GM21526 (cell line): ENCODE data around the gene ST8SIA2.
"Not testable (repeated sequence)": the region's sequence is repeated elsewhere in the genome, so short reads cannot be mapped to it uniquely, and the experiment has no call there.

Source experiments
- ATAC-seq: cut with Tn5 transposase; IDR thresholded peaks from one replicate; pipeline ENCODE4 v1.9.1; 2021; ENCODE audit warnings: moderate library complexity; ENCODE audit not compliant: unreplicated experiment, low FRiP score

The ST8SIA2 gene

DNA sequence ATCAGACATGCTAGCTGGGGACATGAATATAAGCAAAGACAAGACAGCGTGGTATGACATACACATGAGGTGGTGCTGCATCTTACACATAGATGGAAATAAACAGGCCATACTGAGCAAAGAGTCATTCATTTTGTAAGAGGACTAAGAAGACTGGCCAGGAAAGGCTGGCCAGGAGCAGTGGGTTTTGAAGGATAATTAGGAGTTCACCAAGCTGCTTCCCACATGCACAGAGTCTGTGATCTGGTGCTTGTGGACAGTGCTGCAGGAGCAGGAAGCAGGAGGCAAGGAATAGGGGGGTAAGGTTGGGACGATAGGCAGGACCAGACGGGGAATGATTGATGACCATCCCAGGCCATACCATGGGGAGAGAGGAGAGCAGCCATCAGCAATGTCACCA lies 41.5 kb downstream of the ST8SIA2 start:
- ATAC-seq: no peak

GRCh38 chr15:92438471-92438870 lies 44.8 kb downstream of the ST8SIA2 start:
- no peak for ATAC-seq

- ATAC-seq: no peak
These were observed 49.7 kb downstream of the ST8SIA2 start for GRCh38 chr15:92443381-92443780.

GRCh38 chr15:92444631-92445030 lies 51.0 kb downstream of the ST8SIA2 start:
- ATAC-seq: no peak

GRCh38 chr15:92448370-92448769 lies 54.7 kb downstream of the ST8SIA2 start:
- no peak for ATAC-seq

DNA sequence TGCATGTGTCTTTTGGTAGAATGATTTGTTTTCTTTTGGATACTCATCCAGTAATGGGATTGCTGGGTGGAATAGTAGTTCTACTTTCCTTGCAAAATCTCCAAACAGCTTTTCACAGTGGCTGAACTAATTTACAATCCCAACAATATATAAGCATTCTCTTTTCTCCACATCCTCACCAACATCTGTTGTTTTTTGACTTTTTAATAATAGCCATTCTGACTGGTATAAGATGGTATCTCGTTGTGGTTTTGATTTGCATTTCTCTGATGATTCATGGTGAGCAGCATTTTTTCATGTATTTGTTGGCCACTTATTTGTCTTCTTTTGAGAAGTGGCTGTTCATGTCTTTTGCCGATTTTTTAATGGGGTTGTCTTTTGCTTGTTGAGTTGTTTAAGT lies 55.8 kb downstream of the ST8SIA2 start:
- no peak for ATAC-seq

GRCh38 chr15:92451225-92451825 lies 57.6 kb downstream of the ST8SIA2 start:
- ATAC-seq: no peak

DNA sequence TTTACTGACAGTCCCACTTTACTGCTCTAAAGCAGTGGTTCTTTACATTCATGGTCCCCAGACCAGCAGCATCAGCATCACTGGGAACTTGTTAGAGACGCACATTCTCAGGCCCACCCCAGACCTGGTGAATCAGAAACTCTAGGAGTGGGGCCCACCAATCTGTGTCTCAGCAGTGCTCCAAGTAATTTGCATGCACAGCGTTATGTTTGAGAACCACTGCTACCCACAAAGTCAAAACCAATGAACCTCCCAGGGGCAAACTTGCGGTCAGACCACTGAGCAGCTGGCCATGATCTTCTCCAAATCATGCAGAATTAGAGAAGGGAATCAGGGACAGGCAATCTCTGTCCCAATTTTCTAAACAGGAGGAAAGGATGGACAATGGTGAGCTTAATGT lies 58.5 kb downstream of the ST8SIA2 start:
- ATAC-seq: no peak

- no peak for ATAC-seq
These were observed 59.9 kb downstream of the ST8SIA2 start for GRCh38 chr15:92453607-92454006.

- ATAC-seq: no peak
These were observed 60.9 kb downstream of the ST8SIA2 start for GRCh38 chr15:92454555-92455105.

DNA sequence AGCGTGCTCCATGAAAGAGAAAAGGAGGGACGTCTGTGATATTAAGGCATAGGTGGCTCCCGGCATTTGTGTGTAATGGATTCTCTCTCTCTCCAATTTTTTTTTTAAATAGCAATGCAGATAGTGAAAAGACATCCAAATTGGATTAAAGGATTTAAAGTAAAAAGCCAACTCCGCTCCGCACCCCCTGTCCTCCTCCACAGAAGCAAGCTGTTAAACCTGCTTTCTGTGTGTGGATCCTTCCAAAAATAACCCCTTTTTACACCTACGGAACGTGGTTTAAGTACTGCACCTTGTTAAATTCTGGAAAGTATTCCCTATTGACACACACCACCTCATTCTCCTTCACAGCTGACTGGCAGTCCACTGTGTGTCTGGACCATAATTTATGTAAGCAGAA lies 61.6 kb downstream of the ST8SIA2 start:
- ATAC-seq: no peak

- ATAC-seq: no peak
These were observed 63.9 kb downstream of the ST8SIA2 start for GRCh38 chr15:92457471-92458041.

DNA sequence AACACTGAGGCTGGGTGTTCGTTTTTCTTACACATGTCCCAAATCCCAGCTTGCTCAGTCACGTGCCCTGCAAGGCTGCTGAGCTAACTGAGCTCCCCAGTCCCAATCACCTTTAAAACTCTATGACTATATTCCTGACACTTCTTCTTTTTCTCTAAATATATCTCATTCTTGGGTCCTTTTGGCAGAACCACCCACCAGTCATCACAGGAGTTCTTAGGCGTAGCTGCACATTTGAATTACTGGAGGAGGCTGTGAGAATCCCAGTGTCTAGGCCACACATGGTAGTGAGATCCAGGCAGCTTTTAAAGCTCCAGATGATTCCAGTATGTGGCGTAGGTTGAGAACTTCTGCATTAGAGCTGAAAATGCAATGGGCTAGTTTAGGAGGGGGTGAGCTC lies 66.3 kb downstream of the ST8SIA2 start:
- ATAC-seq: no peak

- no peak for ATAC-seq
These were observed 68.9 kb downstream of the ST8SIA2 start for GRCh38 chr15:92462424-92463125.

- ATAC-seq: no peak
These were observed 69.7 kb downstream of the ST8SIA2 start for GRCh38 chr15:92463352-92463751.

DNA sequence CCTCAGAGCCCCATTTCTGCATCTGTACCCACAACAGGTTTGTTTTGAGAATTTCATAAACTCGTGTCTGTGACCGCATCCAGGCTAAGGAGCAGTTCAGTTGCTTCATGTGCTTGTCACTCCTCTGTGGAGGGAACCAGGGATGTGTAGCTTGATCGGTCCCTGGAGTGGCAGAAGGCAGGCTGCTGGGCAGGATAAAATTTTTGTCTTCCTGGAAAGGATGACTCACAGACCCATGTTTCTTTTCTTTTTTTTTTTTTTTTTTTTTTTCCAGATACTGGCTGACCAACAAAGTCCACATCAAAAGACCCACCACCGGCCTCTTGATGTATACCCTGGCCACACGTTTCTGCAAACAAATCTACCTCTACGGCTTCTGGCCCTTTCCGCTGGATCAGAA lies 70.1 kb downstream of the ST8SIA2 start:
- no peak for ATAC-seq

DNA sequence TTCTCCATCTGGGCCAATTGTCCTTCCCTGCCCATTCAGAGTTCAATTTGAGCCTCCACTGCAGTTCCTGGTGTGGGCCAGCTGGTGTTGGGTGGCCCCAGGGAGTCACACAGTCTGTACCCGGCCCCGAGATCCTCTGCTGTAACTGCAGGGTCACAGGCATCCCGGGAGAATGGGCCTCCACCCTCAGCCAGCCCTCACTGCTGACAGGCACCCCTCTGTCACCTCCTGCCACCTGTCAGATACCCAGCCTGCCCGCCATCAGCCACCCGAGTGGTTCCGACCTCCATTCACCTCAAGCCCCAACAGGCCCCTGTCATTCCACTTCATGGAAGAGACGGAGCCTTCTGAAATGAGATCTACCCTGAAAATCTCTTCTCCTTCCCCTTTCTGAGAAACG lies 73.2 kb downstream of the ST8SIA2 start:
- no peak for ATAC-seq

GRCh38 chr15:92467245-92467644 lies 73.6 kb downstream of the ST8SIA2 start:
- ATAC-seq: no peak

- no peak for ATAC-seq
These were observed 75.3 kb downstream of the ST8SIA2 start for GRCh38 chr15:92468991-92469390.

DNA sequence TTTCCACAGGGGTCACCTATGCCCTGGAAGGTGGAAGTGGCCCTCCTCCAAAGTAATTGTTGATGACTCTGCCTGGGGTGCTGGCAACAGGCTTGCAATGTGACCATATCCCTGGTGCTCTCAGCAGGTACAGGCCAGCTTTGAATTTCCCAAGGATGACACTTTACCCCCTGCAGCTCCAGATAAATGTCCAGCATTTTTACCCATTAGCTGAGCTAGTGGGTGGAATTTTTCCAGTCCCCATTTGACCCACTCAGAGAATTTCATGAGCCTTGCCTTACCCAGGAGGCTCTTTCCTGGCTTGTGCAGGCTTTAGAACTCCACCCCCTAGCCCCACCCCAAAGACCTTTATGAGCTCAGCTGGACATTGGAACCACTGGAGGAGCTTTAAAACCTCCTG lies 77.6 kb downstream of the ST8SIA2 start:
- ATAC-seq: no peak

DNA sequence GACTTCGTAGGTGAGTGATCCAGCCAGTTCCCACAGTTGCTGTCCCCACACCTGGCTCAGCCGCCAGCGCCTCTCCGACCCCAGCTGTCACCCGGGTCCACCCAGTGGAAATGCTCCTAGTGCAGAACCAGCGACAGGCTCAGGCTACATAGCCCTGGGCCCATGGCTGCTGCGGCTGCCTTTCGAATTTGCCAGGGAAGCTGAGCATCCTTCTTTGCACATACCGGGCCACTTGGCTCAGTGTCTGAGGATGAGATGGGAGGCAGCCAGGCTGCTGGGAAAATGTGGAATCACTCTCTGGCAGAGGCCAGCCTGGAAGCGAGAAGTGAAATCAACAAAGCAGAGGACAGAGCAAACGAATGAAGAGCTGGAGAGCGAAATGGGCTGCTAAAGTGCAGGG lies 80.1 kb downstream of the ST8SIA2 start:
- no peak for ATAC-seq

DNA sequence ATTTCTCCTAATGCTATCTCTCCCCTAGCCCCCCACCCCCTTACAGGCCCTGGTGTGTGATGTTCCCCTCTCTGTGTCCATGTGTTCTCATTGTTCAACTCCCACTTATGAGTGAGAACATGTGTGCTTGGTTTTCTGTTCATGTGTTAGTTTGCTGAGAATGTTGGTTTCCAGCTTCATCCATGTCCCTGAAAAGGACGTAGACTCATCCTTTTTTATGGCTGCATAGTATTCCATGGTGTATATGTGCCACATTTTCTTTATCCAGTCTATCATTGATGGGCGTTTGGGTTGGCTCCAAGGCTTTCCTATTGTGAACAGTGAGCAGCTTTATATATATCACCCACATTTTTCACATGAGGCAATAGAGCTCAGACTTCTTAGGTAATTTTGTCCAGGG lies 86.0 kb downstream of the ST8SIA2 start:
- ATAC-seq: not testable (repeated sequence)
